Fibroblast of skin of left quadriceps (primary cell): ENCODE data around the gene TMCC2.
A peak's percentile ranks its signal among the peaks of the same experiment; 100 is the strongest.
"Not testable (repeated sequence)": the region's sequence is repeated elsewhere in the genome, so short reads cannot be mapped to it uniquely, and the experiment has no call there.

Experiments used
- DNase-seq, 2 experiments: peaks; one replicate each; pipeline ENCODE4 v3.0.0-alpha.2; 2013; ENCODE audit warnings: low read depth in 2 of 2

Gene TMCC2

GRCh38 chr1:205211839-205212536 lies 15.8 kb upstream of the TMCC2 start:
- no peak for DNase-seq

- no peak for DNase-seq
Measured at GRCh38 chr1:205214756-205215155, 13.0 kb upstream of the TMCC2 start.

- no peak for DNase-seq
Measured at GRCh38 chr1:205216588-205216987, 11.2 kb upstream of the TMCC2 start.

GRCh38 chr1:205217418-205217817 lies 10.3 kb upstream of the TMCC2 start:
- DNase-seq = no peak

GRCh38 chr1:205220421-205220820 lies 7.3 kb upstream of the TMCC2 start:
- DNase-seq = no peak

- no peak for DNase-seq
Measured at GRCh38 chr1:205224736-205225135, 3.0 kb upstream of the TMCC2 start.

GRCh38 chr1:205225901-205226765 lies 1.6 kb upstream of the TMCC2 start:
- DNase-seq = peak in 1 of 2 experiments; percentile 37

GRCh38 chr1:205226868-205227583 lies 720 bp upstream of the TMCC2 start:
- peak in 1 of 2 experiments; percentile 30 for DNase-seq

GRCh38 chr1:205228093-205228521 lies 361 bp downstream of the TMCC2 start:
- DNase-seq = no peak

- DNase-seq = no peak
Measured at GRCh38 chr1:205229399-205229871, 1.7 kb downstream of the TMCC2 start.

GRCh38 chr1:205229916-205230700 lies 2.4 kb downstream of the TMCC2 start:
- no peak for DNase-seq

GRCh38 chr1:205230982-205231381 lies 3.2 kb downstream of the TMCC2 start:
- no peak for DNase-seq

GRCh38 chr1:205232127-205232820 lies 4.5 kb downstream of the TMCC2 start:
- DNase-seq = no peak

GRCh38 chr1:205232945-205233397 lies 5.2 kb downstream of the TMCC2 start:
- no peak for DNase-seq

- DNase-seq = not testable (repeated sequence)
Measured at GRCh38 chr1:205233986-205234385, 6.2 kb downstream of the TMCC2 start.

GRCh38 chr1:205235951-205236350 lies 8.2 kb downstream of the TMCC2 start:
- no peak for DNase-seq

- DNase-seq = no peak
Measured at GRCh38 chr1:205236526-205236925, 8.8 kb downstream of the TMCC2 start.

- DNase-seq = no peak
Measured at GRCh38 chr1:205236951-205237475, 9.3 kb downstream of the TMCC2 start.

GRCh38 chr1:205237526-205238484 lies 10.1 kb downstream of the TMCC2 start:
- DNase-seq = no peak
